A549 (cell line): ENCODE data around the gene OR6B2. TPM values are rescaled to one million over a fixed set of nuclear protein-coding genes. Genes with fewer than 3 reads are reported as not detected.

ENCODE experiments used
- ATAC-seq, 2 experiments: fragments of 200-7000 bp in 1 of 2; fragments of >200 bp in 1 of 2; cut with Nextera tagmentation in 1 of 2; cut with Tn5 transposase in 1 of 2; 3 replicates each; pipeline versions ENCODE4 v1.8.0 to v1.9.1; 2018 to 2020; ENCODE audit warnings: mild to moderate bottlenecking in 1 of 2, moderate library complexity in 1 of 2
- CTCF ChIA-PET: fragments of 300-600 bp; sonication (Branson Sonifier 250); formaldehyde crosslinking; extraction: SDS; loops from one replicate; lab custom pipeline; 2021; ENCODE audit warnings: antibody characterized with exemption, inconsistent platforms; lab: Yijun Ruan, JAX
- POLR2A ChIA-PET: fragments of 350-600 bp; formaldehyde crosslinking; extraction: SDS; loops from one replicate; lab custom pipeline; 2021; ENCODE audit warnings: antibody characterized with exemption, inconsistent platforms; lab: Yijun Ruan, JAX
- DNase-seq, 2 experiments: peaks; one replicate each; pipeline versions ENCODE4 v3.0.0 to v3.0.0-alpha.2; 2011 to 2016; ENCODE audit warnings: low read depth in 1 of 2, low spot score in 1 of 2
- FAIRE-seq: peaks from 2 replicates; lab custom pipeline; 2011; peaks lifted over from hg19 to GRCh38; lab: Jason Lieb, UNC
- H3K27ac ChIP-seq, 2 experiments: fragments of >200 bp; sonication (Bioruptor Twin); formaldehyde crosslinking; 3 replicates each; pipeline ENCODE4 v1.5.1; 2016 to 2017
- H3K4me1 ChIP-seq: fragments of >200 bp; sonication (Bioruptor Twin); formaldehyde crosslinking; 3 replicates; pipeline ENCODE4 v1.6.1; 2016
- H3K4me2 ChIP-seq: fragments of >200 bp; sonication (Bioruptor Twin); formaldehyde crosslinking; 3 replicates; pipeline ENCODE4 v1.6.1; 2016
- H3K4me3 ChIP-seq: fragments of >200 bp; sonication (Bioruptor Twin); formaldehyde crosslinking; 3 replicates; pipeline ENCODE4 v1.5.1; 2016
- H3K9me3 ChIP-seq: fragments of >200 bp; sonication (Bioruptor Twin); formaldehyde crosslinking; 3 replicates; pipeline ENCODE4 v1.6.1; 2016
- ATOH8 ChIP-seq: fragments of 250-450 bp; sonication (Bioruptor Pico); IDR thresholded peaks from 2 replicates; pipeline ENCODE4 v1.5.0; 2020; ENCODE audit warnings: low read depth, mild to moderate bottlenecking, moderate library complexity
- CHD2 ChIP-seq: fragments of 150-350 bp; IDR thresholded peaks from 2 replicates; pipeline ENCODE4 v1.6.1; 2014; ENCODE audit warnings: low read length; ENCODE audit not compliant: partially characterized antibody
- CTCF ChIP-seq: fragments of >200 bp; sonication (Bioruptor Twin); formaldehyde crosslinking; IDR thresholded peaks from 3 replicates; pipeline ENCODE4 v1.5.1; 2016
- E2F6 ChIP-seq: IDR thresholded peaks from 2 replicates; pipeline ENCODE4 v1.6.1; 2012; ENCODE audit warnings: low read depth, borderline replicate concordance
- EHMT2 ChIP-seq: fragments of 200-600 bp; sonication (generic); IDR thresholded peaks from 2 replicates; pipeline ENCODE4 v1.6.1; 2016; ENCODE audit warnings: antibody characterized with exemption, low read depth, mild to moderate bottlenecking, moderate library complexity
- ELK1 ChIP-seq: fragments of 150-350 bp; IDR thresholded peaks from 2 replicates; pipeline ENCODE4 v1.6.1; 2014; ENCODE audit warnings: low read depth, mild to moderate bottlenecking, low read length
- FOSL2 ChIP-seq, 2 experiments: fragments of 450-650 bp in 1 of 2; fragments of >200 bp in 1 of 2; sonication (Bioruptor Twin) in 1 of 2; formaldehyde crosslinking; IDR thresholded peaks; 2 replicates each; pipeline versions ENCODE4 v1.5.0 to v1.6.1; 2016 to 2020; ENCODE audit warnings: mild to moderate bottlenecking in 1 of 2, moderate library complexity in 1 of 2
- HES2 ChIP-seq: fragments of >200 bp; sonication (Bioruptor Twin); formaldehyde crosslinking; IDR thresholded peaks from 2 replicates; pipeline ENCODE4 v1.6.1; 2016
- HMGXB4 ChIP-seq: fragments of 250-450 bp; sonication (Bioruptor Pico); IDR thresholded peaks from 2 replicates; pipeline ENCODE4 v1.5.0; 2021; ENCODE audit warnings: mild to moderate bottlenecking, moderate library complexity, borderline replicate concordance
- JUN ChIP-seq, 2 experiments: fragments of >200 bp; sonication (Bioruptor Twin); formaldehyde crosslinking; IDR thresholded peaks; 2 replicates in 1 of 2; 3 replicates in 1 of 2; pipeline ENCODE4 v1.6.1; 2016 to 2017
- MAZ ChIP-seq: fragments of 150-350 bp; IDR thresholded peaks from 2 replicates; pipeline ENCODE4 v1.6.1; 2014; ENCODE audit warnings: antibody characterized with exemption, low read depth, low read length, borderline replicate concordance
- MYC ChIP-seq: IDR thresholded peaks from 2 replicates; pipeline ENCODE4 v1.6.1; 2012; ENCODE audit warnings: mild to moderate bottlenecking, inconsistent platforms, low read length, improper control_type of control experiment, borderline replicate concordance
- NPAS2 ChIP-seq: fragments of 250-450 bp; sonication (Bioruptor Pico); IDR thresholded peaks from 2 replicates; pipeline ENCODE4 v1.8.0; 2022; ENCODE audit warnings: mild to moderate bottlenecking, moderate library complexity, borderline replicate concordance
- NR3C1 ChIP-seq: fragments of >200 bp; sonication (Bioruptor Twin); formaldehyde crosslinking; IDR thresholded peaks from 3 replicates; pipeline ENCODE4 v1.6.1; 2017
- RARB ChIP-seq: fragments of 250-450 bp; sonication (Bioruptor Pico); IDR thresholded peaks from 2 replicates; pipeline ENCODE4 v1.8.0; 2021; ENCODE audit warnings: mild to moderate bottlenecking, moderate library complexity
- RCOR1 ChIP-seq: fragments of 150-350 bp; IDR thresholded peaks from 2 replicates; pipeline ENCODE4 v1.6.1; 2014; ENCODE audit warnings: antibody characterized with exemption, low read length, low read depth
- RFX5 ChIP-seq: fragments of 450-650 bp; IDR thresholded peaks from 2 replicates; pipeline ENCODE4 v1.7.1; 2014; ENCODE audit warnings: antibody characterized with exemption, mild to moderate bottlenecking, moderate library complexity
- RNF2 ChIP-seq: fragments of 200-600 bp; sonication (generic); IDR thresholded peaks from 2 replicates; pipeline ENCODE4 v1.6.1; 2016; ENCODE audit warnings: low read depth, mild to moderate bottlenecking, antibody characterized with exemption, moderate library complexity, borderline replicate concordance
- SREBF2 ChIP-seq: fragments of 450-650 bp; IDR thresholded peaks from 2 replicates; pipeline ENCODE4 v1.6.1; 2014; ENCODE audit warnings: mild to moderate bottlenecking, moderate library complexity
- TP53 ChIP-seq: fragments of 250-450 bp; sonication (Bioruptor Pico); IDR thresholded peaks from 2 replicates; pipeline ENCODE4 v1.5.0; 2021; ENCODE audit warnings: mild to moderate bottlenecking, moderate library complexity
- ZFP36 ChIP-seq: fragments of 450-650 bp; IDR thresholded peaks from 2 replicates; pipeline ENCODE4 v1.6.1; 2014; ENCODE audit warnings: borderline replicate concordance; ENCODE audit not compliant: partially characterized antibody
- WGBS: methylation state at CpG from one replicate; pipeline ENCODE4 v1.1.6; 2017; ENCODE audit errors: missing lambda C conversion rate; 5-methylcytosine and 5-hydroxymethylcytosine counted together
- polyA plus RNA-seq, 4 experiments: library from polyadenylated mRNA; depleted of rRNA in 3 of 4; stranded (reverse); fragments of >200 nt; fragmentation: RNase III in 1 of 4; extraction: RNeasy Plus Mini Kit Qiagen cat#74134 plus additional on column Dnase treatment in 1 of 4; gene quantifications; 2 replicates in 3 of 4; 3 replicates in 1 of 4; pipeline ENCODE4 v1.2.3, GENCODE V29; 2011 to 2017
- TF ChIP-seq, protein P1 (sequence below): fragments of 450-650 bp; IDR thresholded peaks from 2 replicates; pipeline ENCODE4 v1.6.1; 2014; ENCODE audit warnings: antibody characterized with exemption
- TF ChIP-seq, protein P2 (sequence below): fragments of >200 bp; sonication (Bioruptor Twin); formaldehyde crosslinking; IDR thresholded peaks from 3 replicates; pipeline ENCODE4 v1.6.1; 2016

OR6B2 gene
- polyA plus RNA-seq, 2 of the 4 experiments (the other 2 are of a cell fraction), result not detected

GRCh38 chr2:240042740-240043139 is 12.5 kb upstream of the OR6B2 start:
- ChIA-PET CTCF (interaction anchor here (0.7 to 1.8 kb wide), 3 partner anchors 19 to 101 kb away, joined by 3 to 11 read pairs (median 5); no protein-coding TSS in a partner anchor), POLR2A (no interaction called here)
- no peak for ATAC-seq
- TF ChIP-seq RNF2 (no peak), MYC (no peak), HES2 (no peak), JUN (IDR thresholded peaks at IDR 0.05) (no peak), E2F6 (no peak), NPAS2 (no peak), MAZ (no peak), CTCF (no peak), SREBF2 (no peak), HMGXB4 (CRISPR knock-in tag) (no peak), CHD2 (no peak), EHMT2 (no peak)
- TF ChIP-seq, protein P1, sequence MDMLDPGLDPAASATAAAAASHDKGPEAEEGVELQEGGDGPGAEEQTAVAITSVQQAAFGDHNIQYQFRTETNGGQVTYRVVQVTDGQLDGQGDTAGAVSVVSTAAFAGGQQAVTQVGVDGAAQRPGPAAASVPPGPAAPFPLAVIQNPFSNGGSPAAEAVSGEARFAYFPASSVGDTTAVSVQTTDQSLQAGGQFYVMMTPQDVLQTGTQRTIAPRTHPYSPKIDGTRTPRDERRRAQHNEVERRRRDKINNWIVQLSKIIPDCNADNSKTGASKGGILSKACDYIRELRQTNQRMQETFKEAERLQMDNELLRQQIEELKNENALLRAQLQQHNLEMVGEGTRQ, result no peak
- TF ChIP-seq, protein P2, sequence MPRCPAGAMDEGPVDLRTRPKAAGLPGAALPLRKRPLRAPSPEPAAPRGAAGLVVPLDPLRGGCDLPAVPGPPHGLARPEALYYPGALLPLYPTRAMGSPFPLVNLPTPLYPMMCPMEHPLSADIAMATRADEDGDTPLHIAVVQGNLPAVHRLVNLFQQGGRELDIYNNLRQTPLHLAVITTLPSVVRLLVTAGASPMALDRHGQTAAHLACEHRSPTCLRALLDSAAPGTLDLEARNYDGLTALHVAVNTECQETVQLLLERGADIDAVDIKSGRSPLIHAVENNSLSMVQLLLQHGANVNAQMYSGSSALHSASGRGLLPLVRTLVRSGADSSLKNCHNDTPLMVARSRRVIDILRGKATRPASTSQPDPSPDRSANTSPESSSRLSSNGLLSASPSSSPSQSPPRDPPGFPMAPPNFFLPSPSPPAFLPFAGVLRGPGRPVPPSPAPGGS, result no peak
- FAIRE-seq, result no peak
- no peak overlapping the region for H3K4me2 ChIP-seq
- no peak overlapping the region for H3K27ac ChIP-seq
- no peak overlapping the region for H3K4me3 ChIP-seq
- 9% methylated on average over 11 of the region's 11 CpGs for WGBS
- DNase-seq, result no peak
- H3K4me1 ChIP-seq, result no peaks in the 10 kb centered on the region
- peaks cover 3% of the 10 kb centered on the region; the same call in 1 of the 3 replicates for H3K9me3 ChIP-seq

DNA sequence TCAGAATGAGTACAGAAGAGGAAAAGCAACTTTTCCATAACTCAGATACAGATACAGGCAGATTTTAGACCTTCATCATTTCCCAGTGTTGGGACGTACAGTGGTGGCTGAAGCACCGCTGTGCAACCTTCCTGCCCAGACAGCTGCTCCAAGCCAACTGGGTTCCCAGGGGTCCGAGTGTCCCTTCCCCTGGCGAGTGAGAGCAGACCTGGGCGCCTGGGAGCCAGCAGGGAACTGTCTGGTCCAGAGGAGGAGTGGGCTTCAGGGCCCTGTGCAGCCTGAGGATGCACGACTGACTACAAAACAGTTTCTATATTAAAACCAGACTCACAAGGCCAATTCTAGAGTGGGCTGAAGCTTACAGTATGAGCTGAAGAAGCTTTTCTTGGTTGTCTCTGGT is 11.1 kb upstream of the OR6B2 start:
- DNase-seq (no peak), FAIRE-seq (no peak)
- Histone ChIP-seq H3K27ac (no peak overlapping the region), H3K4me1 (no peaks in the 10 kb centered on the region)
- 45% methylated on average over 6 of the region's 6 CpGs for WGBS
- TF ChIP-seq FOSL2 (IDR thresholded peaks at IDR 0.05) (no peak), FOSL2 (CRISPR knock-in tag; IDR thresholded peaks at IDR 0.05) (no peak), NR3C1 (no peak), RARB (CRISPR knock-in tag) (no peak), ELK1 (no peak), HMGXB4 (CRISPR knock-in tag) (no peak), ATOH8 (CRISPR knock-in tag) (no peak), RNF2 (no peak), ZFP36 (no peak), RCOR1 (no peak), RFX5 (no peak), TP53 (CRISPR knock-in tag) (no peak), NPAS2 (no peak)
- TF ChIP-seq, all 56 proteins: peak for 0
- CTCF ChIA-PET, result no interaction called here
- Histone ChIP-seq H3K4me2 (no peak overlapping the region), H3K9me3 (peaks cover 3% of the 10 kb centered on the region; the same call in 1 of the 3 replicates), H3K4me3 (no peak overlapping the region)
- POLR2A ChIA-PET, result no interaction called here
- no peak; a peak in 1 of 6 replicates for ATAC-seq
